GM20000 (cell line): Measurements from ENCODE around the gene CNDP2.
"Not testable (repeated sequence)": the region's sequence is repeated elsewhere in the genome, so short reads cannot be mapped to it uniquely, and the experiment has no call there.

Experiments
- DNase-seq: peaks from one replicate; pipeline ENCODE4 v3.0.0; 2012; ENCODE audit warnings: low spot score
- TF ChIP-seq, protein P1 (sequence below): IDR thresholded peaks from 2 replicates; pipeline ENCODE4 v1.5.1; 2012; ENCODE audit warnings: mild to moderate bottlenecking, control low read depth; ENCODE audit errors: extremely low read depth, missing control alignments

Gene CNDP2

DNA sequence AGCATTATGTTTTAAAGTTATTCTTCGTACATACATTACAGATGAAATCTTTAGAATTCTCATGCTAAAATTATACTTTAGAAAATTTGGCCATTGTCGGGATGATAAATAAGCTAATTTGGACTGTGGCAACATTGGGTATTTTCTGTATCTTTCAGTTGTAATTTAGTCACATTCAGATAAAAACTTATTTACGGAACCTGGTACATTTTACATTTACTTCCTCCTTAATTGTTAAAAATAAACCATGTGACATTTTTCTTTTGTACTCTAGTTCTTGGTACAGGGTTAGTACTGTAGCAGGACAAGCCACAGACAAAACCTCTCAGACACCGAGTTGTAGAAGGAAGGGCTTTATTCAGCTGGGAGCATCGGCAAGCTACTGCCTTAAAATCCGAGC, 4.2 kb downstream of the CNDP2 start:
- DNase-seq, result no peak
- TF ChIP-seq, protein P1, sequence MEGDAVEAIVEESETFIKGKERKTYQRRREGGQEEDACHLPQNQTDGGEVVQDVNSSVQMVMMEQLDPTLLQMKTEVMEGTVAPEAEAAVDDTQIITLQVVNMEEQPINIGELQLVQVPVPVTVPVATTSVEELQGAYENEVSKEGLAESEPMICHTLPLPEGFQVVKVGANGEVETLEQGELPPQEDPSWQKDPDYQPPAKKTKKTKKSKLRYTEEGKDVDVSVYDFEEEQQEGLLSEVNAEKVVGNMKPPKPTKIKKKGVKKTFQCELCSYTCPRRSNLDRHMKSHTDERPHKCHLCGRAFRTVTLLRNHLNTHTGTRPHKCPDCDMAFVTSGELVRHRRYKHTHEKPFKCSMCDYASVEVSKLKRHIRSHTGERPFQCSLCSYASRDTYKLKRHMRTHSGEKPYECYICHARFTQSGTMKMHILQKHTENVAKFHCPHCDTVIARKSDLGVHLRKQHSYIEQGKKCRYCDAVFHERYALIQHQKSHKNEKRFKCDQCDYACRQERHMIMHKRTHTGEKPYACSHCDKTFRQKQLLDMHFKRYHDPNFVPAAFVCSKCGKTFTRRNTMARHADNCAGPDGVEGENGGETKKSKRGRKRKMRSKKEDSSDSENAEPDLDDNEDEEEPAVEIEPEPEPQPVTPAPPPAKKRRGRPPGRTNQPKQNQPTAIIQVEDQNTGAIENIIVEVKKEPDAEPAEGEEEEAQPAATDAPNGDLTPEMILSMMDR, result no peak

DNA sequence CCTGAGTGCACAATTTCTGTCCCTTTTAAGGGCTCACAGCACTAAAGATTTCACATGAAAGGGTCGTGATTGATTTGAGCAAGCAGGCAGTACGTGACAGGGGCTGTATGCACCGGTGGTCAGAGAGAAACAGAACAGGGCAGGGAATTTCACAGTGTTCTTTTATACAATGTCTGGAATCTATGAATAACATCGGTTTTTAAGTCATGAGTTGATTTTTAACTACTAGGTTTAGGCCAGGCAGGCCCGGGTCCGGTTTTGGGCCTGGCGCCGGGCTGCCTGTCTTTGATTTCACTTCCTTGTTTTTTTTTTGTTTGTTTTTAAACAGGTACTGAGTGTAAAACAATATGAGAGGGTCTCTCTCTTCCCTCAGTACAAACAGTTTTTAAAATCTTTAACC, 4.6 kb downstream of the CNDP2 start:
- not testable (repeated sequence) for DNase-seq

DNA sequence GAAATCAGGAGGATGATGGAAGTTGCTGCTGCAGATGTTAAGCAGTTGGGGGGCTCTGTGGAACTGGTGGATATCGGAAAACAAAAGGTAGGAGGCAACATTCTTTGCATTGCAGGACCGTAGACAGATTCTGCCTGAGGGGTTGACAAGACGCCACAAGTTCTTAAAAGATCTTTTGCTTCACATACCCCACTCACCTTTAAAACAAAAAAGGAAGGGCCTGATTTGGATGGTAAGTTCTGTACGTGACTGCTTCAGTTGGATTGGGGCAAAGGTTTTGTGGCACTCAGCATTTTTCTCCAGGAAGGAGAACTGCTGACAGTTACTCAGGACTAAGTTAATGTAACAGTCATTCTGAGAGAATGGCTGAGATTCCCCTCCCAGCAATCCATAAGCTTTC, 5.2 kb downstream of the CNDP2 start:
- no peak for DNase-seq
- TF ChIP-seq, protein P1, result no peak

DNA sequence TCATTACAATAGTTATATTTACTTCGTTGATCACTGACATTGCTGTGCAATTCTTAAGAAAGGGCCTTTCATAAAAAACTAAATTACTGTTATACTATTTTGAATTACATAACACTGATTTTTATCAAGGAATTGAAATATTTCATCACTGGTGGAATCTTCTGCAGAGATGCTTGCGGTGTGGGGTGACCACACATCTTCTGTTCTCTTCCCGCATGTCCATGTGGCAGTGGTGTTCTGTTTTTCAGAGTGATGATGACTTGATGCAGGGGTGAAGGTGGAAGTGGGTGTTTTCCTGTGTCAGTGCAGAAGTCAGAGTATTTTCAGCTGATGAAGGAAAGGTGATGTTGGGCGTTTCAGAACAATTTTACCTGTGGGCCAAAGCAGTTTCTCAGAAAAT, 7.0 kb downstream of the CNDP2 start:
- DNase-seq, result no peak
- TF ChIP-seq, protein P1, result no peak

DNA sequence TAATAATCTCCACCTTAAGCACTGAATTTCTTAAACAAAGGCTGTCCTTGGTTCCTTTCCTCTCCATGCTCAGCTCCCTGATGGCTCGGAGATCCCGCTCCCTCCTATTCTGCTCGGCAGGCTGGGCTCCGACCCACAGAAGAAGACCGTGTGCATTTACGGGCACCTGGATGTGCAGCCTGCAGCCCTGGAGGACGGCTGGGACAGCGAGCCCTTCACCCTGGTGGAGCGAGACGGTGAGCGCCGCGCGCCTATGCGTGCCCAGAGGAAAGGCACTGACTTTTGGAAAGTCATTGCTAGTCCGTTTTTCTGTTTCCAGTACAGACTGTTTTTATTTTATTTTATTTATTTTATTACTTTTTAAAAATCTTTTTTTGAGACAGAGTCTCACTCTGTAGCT, 9.6 kb downstream of the CNDP2 start:
- TF ChIP-seq, protein P1, result no peak

DNA sequence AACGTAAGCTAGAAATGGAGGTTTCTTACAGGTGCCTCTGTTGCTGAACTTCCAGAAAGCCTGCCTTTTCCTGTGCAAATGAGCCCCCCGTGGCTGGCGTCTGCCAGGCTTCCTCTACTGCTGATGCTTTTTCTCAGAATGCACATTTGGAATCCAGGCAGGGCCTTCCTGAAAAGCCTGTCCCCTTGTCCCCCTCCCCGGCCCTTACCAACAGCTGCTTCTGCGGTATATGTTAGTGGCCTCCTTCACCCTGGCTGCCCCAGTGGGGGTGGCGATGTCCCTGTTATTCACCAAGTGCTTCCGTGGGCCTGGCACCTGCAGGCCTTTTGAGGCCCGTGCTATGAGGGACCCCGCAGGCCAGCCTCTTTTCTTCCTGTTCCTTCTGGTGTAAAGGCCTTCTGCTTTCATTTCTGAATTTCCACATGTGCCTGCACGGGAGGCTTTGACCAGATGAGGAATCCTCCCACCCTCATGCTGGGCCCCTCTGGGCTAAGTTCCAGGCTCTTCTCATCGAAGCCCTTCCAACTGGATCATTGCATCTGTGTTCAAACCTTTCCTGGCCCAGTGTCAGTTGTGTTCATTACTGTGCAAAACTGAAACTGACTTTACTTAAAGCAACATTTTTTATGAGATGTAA, 10.4 kb downstream of the CNDP2 start:
- no peak for DNase-seq
- TF ChIP-seq, protein P1, result no peak

More for the DNA sequence above, 9.6 kb downstream of the CNDP2 start:
- DNase-seq, result no peak

DNA sequence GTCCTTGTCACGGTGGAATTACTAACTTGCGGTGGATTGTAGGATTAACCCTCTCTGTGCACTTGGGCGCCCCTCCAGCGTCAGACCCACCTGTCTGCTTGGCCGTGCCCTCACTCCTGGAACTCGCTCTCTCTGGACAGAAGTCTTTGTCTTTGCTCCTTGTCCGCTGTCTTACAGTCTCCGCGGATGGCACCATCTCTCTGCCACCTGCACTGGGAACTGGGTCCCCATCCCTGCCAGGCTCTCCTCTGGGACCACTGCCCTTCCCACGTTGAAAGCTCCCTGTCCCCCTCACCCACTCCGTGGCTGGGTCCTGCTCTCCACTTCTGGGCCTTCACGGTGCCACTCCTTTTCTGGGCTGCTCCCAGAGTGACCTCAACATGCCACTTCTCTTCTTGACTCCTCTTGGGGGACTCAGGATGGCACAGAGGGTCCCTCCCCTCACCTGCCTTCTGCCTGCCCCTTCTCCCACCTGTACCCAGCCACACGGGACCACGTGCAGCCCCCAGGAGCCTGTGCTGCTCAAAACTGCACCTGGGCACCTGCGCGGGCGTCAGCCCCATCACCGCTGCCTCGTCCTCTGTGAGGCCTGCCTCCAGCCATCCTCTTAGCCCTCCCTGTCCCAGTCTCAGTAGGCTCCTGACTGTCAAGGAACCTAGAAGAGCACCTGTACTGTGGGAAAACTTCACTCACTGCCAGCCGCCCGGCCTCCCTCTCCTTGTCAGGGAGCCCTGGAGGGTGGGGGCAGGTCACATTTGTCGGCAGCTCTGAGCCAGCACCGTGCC, 11.1 kb downstream of the CNDP2 start:
- TF ChIP-seq, protein P1, result no peak
- DNase-seq, result no peak
